HS-5 (cell line): Measurements from ENCODE around the gene SLC25A42.
"Not testable (repeated sequence)": the region's sequence is repeated elsewhere in the genome, so short reads cannot be mapped to it uniquely, and the experiment has no call there.

Experiments
- DNase-seq: peaks from one replicate; pipeline ENCODE4 v3.0.0-alpha.2; 2012; ENCODE audit warnings: low read depth

The SLC25A42 gene

GRCh38 chr19:19068659-19069654 lies 5.2 kb downstream of the SLC25A42 start:
- no peak for DNase-seq

GRCh38 chr19:19071897-19072296 lies 8.1 kb downstream of the SLC25A42 start:
- DNase-seq, result no peak

DNA sequence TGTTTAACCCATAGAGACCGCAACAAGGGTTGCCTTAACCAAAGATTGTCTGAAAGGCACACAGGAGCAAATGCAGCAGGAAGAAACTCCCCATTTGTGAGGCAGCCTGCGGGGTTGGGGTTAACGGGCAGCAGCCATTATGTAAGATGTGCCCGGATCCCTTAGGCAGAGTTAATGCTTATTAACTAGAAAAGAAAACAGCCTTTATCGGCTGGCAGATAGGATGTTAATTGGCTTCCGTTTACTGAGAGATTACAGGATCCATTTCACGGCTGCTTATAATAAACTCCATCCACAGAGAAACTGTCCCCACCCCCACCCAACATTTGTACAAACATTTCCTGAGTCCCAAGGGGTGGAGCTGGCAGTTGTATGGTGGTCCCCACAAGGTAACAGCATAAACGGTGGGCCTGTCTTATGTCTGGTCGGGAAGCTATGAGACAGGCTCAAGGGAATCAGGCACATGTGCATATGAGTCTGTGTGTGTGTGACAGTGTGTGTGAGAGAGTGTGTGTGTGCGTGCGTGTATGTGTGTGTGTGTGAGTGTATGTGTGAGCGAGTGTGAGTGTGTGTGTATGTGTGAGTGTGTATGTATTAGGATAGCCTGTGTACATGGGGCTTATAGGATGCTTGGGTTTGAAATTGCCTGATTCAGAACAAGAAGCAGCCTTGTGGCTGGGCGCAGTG lies 10.5 kb downstream of the SLC25A42 start:
- no peak for DNase-seq

GRCh38 chr19:19075126-19075525 lies 11.3 kb downstream of the SLC25A42 start:
- DNase-seq, result no peak

- no peak for DNase-seq
Observed at GRCh38 chr19:19076476-19076875, 12.7 kb downstream of the SLC25A42 start.

- no peak for DNase-seq
Observed at GRCh38 chr19:19077103-19077502, 13.3 kb downstream of the SLC25A42 start.

GRCh38 chr19:19078801-19079200 lies 15.0 kb downstream of the SLC25A42 start:
- no peak for DNase-seq

DNA sequence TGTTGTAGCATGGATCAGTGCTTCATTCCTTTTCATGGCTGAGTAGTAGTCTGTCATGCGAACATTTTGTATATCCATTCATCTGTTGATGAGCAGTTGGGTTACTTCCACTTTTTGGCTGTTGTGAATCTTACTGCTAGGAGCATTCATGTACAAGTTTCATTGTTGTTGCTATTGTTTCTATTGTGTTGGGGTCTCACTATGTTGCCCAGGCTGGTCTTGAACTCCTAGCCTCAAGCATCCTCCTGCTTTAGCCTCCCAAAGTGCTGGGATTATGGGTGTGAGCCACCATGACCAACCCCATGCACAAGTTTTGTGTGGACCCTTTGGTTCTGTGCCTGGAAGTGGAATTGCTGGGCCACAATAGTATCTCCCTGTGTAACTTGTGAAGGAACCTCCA lies 15.8 kb downstream of the SLC25A42 start:
- DNase-seq, result no peak

GRCh38 chr19:19081642-19082151 lies 17.9 kb downstream of the SLC25A42 start:
- DNase-seq, result no peak

DNA sequence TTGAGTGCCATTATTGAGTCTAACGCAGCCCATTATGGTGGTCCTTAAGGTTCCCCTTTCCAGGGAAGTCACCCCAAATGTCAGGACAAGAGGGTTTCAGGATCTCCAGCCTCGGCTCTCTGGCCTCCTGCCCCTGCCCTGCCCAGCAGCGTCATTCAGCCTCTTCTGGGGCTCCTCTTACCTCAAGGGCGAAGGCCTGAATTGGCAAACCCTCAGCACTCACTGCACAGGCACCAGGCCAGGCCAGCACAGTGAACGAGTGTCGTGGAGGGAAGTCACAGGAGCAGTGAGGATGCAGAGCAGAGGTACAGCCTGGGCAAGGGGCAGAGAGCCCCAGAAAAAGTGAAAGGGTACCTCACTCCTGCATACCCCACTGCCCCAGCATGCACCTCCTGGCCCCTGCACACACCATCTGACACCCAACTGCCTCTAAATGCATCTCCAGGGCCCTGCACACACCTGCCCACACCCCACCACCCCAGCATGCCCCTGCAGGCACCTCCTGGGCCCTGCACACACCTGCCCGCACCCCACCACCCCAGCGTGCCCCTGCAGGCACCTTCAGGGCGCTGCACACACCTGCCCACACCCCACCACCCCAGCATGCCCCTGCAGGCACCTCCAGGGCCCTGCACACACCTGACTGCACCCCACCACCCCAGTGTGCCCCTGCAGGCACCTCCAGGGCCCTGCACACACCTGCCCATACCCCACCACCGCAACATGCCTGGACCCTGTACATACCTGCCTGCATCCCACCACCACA lies 19.8 kb downstream of the SLC25A42 start:
- no peak for DNase-seq

DNA sequence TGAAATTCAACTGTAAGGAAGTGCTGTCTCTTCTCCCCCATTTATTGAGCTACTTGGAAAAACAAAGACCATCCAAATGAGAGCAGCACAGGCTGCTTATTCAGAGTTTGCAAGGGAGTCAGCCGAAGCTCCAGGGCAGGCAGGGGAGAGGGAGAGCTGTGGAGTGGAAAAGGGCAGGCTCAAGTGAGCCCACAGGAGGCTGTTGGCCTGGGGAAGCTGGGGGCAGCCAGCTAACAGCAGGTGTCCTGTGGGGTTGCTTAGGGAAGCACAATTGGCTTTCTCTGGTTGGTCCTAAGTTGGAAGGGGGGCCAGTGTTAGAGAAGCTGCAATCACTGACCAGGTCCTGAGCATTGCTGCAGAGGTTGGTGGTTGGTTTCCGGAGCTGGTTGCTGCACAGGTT lies 23.9 kb downstream of the SLC25A42 start:
- no peak for DNase-seq

DNA sequence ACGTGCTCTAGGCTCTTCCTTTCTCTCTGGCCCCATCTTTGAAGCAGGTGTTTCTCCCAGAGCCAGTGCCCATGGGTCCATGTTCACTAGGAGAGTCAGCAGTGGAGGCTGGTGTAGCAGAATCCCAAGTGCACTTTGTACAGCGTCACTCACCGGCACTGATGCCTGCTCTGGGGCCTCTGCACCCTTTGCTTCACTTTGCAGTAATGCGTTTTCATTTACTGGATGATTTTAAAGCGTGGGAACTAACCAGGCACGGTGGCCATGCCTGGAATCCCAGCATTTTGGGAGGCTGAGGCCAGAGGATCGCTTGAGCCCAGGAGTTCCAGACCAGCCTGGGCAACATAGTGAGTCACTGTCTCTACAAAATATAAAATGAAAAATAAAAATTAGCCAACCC lies 30.7 kb downstream of the SLC25A42 start:
- DNase-seq, result no peak

DNA sequence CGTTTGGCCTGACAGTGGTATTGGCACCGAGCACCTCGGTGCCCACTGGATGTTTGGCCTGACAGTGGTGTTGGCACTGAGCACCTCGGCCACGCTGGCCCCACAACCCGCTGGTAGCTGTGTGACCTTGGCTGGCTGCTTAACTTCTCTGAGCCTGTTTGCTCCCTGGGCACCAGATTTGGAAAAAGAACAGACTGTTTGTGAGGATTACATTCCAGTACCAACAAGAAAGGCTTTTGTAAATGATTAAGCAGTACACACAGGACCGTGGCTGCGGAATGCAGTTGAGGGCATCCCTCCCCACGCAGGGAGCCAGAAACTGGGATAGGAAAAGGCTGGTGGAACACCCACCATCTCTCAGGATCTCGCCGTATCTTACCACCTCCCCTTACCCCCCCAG lies 31.9 kb downstream of the SLC25A42 start:
- no peak for DNase-seq

- DNase-seq, result no peak
Observed at GRCh38 chr19:19096641-19097627, 33.1 kb downstream of the SLC25A42 start.

DNA sequence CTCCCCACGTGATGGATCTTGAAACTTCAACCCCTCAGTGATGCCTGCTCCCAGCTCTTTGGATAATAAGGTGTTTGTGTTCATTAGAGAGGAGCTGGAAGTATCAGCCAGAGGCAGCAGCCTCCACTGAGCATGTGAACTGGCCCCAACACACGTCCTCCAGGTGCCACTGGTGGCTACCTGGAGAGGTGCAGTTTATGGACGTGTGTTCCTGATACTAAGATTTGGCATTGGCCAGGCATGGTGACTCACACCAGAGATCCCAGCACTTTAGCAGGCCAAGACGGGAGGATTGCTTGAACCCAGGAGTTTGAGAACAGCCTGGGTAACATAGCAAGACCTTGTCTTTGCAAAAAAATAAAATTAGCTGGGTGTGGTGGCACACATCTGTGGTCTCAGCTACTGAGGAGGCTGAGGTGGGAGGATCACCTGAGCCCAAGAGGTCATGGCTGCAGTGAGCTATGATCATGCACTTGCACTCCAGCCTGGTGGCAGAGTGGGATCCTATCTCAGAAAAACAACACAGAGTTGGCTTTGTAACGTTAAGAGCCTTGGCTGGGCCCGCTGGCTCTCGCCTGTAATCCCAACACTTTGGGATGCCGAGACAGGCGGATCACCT lies 34.4 kb downstream of the SLC25A42 start:
- DNase-seq, result no peak

DNA sequence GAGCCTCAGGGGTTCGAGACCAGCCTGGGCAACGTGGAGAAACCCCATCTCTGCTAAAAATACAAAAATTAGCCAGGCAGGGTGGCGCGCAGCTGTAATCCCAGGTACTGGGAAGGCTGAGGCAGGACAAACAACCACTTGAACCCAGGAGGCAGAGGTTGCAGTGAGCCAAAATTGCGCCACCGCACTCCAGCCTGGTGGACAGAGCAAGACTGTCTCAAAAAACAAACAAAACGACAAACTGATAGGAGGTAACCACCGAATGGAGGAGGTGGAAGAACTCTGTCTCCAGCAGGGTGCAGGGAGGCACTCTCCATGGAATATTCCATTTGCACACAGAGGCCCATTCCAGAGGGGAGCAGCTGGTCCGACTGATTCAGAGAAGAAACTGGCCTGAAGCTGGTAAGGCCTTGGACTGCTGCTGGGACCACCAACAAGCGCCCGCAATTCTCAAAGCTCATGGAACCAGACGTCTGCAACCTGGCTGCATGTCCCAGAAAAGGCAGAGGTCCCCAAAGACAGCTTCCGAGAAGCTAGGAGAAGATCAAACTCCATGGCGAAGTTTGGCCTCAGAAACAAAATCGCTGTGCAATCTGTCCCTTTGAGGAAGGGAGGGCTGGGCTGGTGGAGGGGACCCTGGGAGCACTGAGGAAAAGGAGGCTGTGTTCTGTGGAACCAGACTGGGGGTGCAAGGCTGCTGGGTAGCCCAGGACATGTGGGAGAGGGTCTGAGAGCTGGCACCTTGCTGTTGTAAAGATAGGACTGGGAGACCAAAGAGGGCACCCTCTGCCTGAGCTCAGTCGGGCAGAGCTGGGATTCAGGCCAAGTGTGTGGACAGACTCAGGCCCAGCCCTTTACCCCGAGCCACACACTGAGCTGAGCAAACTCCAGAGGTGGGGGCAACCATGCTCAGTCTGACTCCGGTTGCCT lies 35.2 kb downstream of the SLC25A42 start:
- no peak for DNase-seq

GRCh38 chr19:19101540-19101939 lies 37.7 kb downstream of the SLC25A42 start:
- no peak for DNase-seq

GRCh38 chr19:19102566-19102965 lies 38.8 kb downstream of the SLC25A42 start:
- not testable (repeated sequence) for DNase-seq

DNA sequence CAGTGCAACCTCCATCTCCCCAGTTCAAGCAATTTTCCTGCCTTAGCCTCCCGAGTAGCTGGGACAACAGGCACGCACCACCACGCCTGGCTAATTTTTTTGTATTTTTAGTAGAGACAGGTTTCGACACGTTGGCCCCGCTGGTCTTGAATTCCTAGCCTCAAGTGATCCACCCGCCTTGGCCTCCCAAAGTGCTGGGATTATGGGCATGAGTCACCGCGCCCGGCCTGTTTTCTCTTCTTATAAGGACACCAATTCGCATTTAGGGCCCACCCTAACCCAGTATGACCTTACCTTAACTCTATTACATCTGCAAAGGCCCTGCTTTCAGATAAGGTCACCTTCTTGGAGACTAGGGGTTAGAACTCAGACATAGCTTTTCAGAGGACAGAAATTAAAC lies 39.4 kb downstream of the SLC25A42 start:
- no peak for DNase-seq
